Ectodermal cell (in vitro differentiated cells): ENCODE results near the gene UBA1.

ENCODE experiments used
- H3K27ac ChIP-seq: 2 replicates; pipeline ENCODE4 v1.7.0; 2013; ENCODE audit warnings: mild to moderate bottlenecking, low read depth, low read length; ENCODE audit not compliant: insufficient read depth, poor library complexity, severe bottlenecking
- H3K27me3 ChIP-seq: 2 replicates; pipeline ENCODE4 v1.7.0; 2013; ENCODE audit warnings: mild to moderate bottlenecking, low read length; ENCODE audit not compliant: insufficient read depth, control insufficient read depth, poor library complexity, severe bottlenecking
- H3K36me3 ChIP-seq: one replicate; pipeline ENCODE4 v1.7.0; 2013; ENCODE audit warnings: low read length; ENCODE audit not compliant: control insufficient read depth, insufficient read depth
- H3K4me1 ChIP-seq: one replicate; pipeline ENCODE4 v1.7.0; 2013; ENCODE audit warnings: low read length; ENCODE audit not compliant: control insufficient read depth, insufficient read depth
- H3K4me3 ChIP-seq: 2 replicates; pipeline ENCODE4 v1.7.0; 2013; ENCODE audit warnings: low read depth, low read length, control low read depth; ENCODE audit not compliant: insufficient read depth
- H3K9me3 ChIP-seq: 2 replicates; pipeline ENCODE4 v1.7.0; 2013; ENCODE audit warnings: mild to moderate bottlenecking, low read length, moderate library complexity; ENCODE audit not compliant: control insufficient read depth
- WGBS, 2 experiments: methylation state at CpG; one replicate each; pipeline ENCODE4 v1.1.7; 2013; ENCODE audit warnings: missing lambda C conversion rate in 2 of 2; 5-methylcytosine and 5-hydroxymethylcytosine counted together

UBA1 gene

GRCh38 chrX:47187106-47187677 lies 6.4 kb upstream of the UBA1 start:
- Histone ChIP-seq H3K27ac (no peak overlapping the region), H3K36me3 (no peaks in the 10 kb centered on the region), H3K4me1 (no peaks in the 10 kb centered on the region), H3K27me3 (peaks cover 10% of the 10 kb centered on the region), H3K4me3 (no peak overlapping the region), H3K9me3 (no peaks in the 10 kb centered on the region)
- whole genome bisulfite sequencing, 2 experiments = 86 to 89% methylated on average over 3 to 4 of the region's 4 CpGs

- H3K4me1 ChIP-seq = no peaks in the 10 kb centered on the region
- 88 to 89% methylated on average over 15 to 17 of the region's 19 CpGs for WGBS, 2 experiments
- H3K27me3 ChIP-seq = peaks cover 10% of the 10 kb centered on the region
- no peaks in the 10 kb centered on the region for H3K9me3 ChIP-seq
- no peaks in the 10 kb centered on the region for H3K36me3 ChIP-seq
- H3K4me3 ChIP-seq = no peak overlapping the region
- H3K27ac ChIP-seq = no peak overlapping the region
Observed at GRCh38 chrX:47189906-47190305, 3.7 kb upstream of the UBA1 start.

DNA sequence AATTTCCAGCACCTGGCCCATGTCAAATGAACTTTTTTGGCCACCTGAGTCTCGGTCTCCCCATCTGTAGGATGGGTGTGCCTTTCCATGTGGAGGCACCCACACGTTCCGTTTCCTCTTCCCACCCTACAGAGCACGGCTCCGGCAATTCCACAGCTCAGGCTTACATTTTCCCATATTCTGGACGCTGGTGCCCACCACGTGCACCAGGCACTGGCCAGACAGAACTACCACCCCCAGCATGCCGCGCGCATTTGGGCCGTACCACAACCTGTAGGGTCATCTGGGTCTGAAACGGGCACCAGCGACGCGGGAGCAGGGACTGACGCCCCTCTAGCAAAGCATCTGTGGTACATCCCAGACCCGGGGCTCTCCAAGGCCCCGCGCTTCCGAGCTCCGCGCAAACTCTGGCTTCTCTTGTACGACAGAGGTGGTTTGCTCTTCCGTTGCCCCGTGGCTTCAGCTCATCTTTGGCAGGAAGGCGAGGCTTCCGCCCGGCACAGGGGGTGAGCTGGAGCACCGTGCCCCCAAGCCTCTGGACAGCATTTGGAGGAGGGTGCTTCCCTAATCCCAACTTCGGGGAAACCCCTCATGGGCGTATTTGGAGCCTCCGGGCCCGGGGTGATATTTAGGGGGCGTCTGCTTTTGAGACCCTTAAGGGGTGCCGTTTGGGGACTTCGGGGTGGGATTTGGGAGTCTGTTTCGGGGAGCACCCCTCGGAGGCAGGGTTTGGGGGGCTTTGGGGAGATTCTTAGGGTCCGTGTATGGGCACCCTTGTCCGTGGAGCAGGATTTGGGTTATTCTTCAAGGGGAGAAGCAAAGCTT lies 3.0 kb upstream of the UBA1 start:
- Histone ChIP-seq H3K4me1 (no peaks in the 10 kb centered on the region), H3K4me3 (peak overlapping the region; percentile 51), H3K9me3 (no peaks in the 10 kb centered on the region), H3K27me3 (peaks cover 10% of the 10 kb centered on the region), H3K36me3 (no peaks in the 10 kb centered on the region), H3K27ac (no peak overlapping the region)
- WGBS, 2 experiments = 3 to 5% methylated on average over 40 of the region's 40 CpGs

- no peaks in the 10 kb centered on the region for H3K4me1 ChIP-seq
- H3K27me3 ChIP-seq = peaks cover 10% of the 10 kb centered on the region
- H3K36me3 ChIP-seq = no peaks in the 10 kb centered on the region
- H3K9me3 ChIP-seq = no peaks in the 10 kb centered on the region
- no peak overlapping the region for H3K27ac ChIP-seq
- H3K4me3 ChIP-seq = peak overlapping the region; percentile 51
- WGBS, 2 experiments = 2% methylated on average over 26 of the region's 26 CpGs
Observed at GRCh38 chrX:47191331-47191730, 2.3 kb upstream of the UBA1 start.

DNA sequence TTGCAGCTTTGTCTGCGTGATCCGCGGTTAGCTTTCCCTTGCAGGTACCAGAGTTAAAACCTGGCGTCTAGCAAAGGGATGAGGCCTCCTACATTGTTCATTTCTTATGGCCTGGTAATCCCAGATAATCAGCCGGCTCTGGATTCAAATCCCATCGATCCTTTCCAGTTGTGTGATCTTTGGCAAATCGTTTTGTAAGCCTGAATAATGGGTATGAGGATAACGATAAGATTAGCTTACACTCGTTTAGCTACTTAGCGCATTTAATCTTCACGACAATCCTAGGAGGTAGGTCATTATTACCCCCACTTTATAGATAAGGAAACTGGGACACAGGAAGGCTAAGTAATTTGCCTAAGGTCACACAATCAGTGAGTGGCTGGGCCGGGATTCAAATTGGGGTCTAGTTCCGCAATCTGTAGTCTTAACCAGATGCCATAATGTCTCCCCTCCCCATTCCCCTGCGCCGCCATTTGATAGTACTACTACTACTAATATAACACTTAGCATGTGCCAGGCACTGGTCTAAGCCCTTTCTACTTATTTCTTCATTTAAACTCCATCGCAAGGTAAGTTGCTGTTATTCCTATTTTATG lies 1.7 kb upstream of the UBA1 start:
- no peak overlapping the region for H3K27ac ChIP-seq
- H3K9me3 ChIP-seq = no peaks in the 10 kb centered on the region
- 52 to 58% methylated on average over 11 to 15 of the region's 16 CpGs for WGBS, 2 experiments
- H3K36me3 ChIP-seq = no peaks in the 10 kb centered on the region
- H3K4me1 ChIP-seq = no peaks in the 10 kb centered on the region
- H3K4me3 ChIP-seq = peak overlapping the region; percentile 51
- H3K27me3 ChIP-seq = peaks cover 10% of the 10 kb centered on the region

GRCh38 chrX:47194194-47194787 lies 662 bp downstream of the UBA1 start:
- peaks cover 6% of the 10 kb centered on the region for H3K36me3 ChIP-seq
- WGBS, 2 experiments = 8 to 9% methylated on average over 14 of the region's 14 CpGs
- H3K27me3 ChIP-seq = peaks cover 10% of the 10 kb centered on the region
- H3K9me3 ChIP-seq = no peaks in the 10 kb centered on the region
- peaks cover 3% of the 10 kb centered on the region for H3K4me1 ChIP-seq
- peak overlapping the region; percentile 75 for H3K4me3 ChIP-seq
- H3K27ac ChIP-seq = no peak overlapping the region

GRCh38 chrX:47196098-47196497 lies 2.5 kb downstream of the UBA1 start:
- H3K36me3 ChIP-seq = peaks cover 13% of the 10 kb centered on the region
- no peaks in the 10 kb centered on the region for H3K9me3 ChIP-seq
- H3K4me3 ChIP-seq = no peak overlapping the region
- H3K27me3 ChIP-seq = peaks cover 10% of the 10 kb centered on the region
- no peak overlapping the region for H3K27ac ChIP-seq
- H3K4me1 ChIP-seq = peaks cover 3% of the 10 kb centered on the region
- WGBS, 2 experiments = 68 to 73% methylated on average over 3 of the region's 3 CpGs

- Histone ChIP-seq H3K9me3 (no peaks in the 10 kb centered on the region), H3K4me3 (no peak overlapping the region), H3K27ac (no peak overlapping the region), H3K4me1 (peaks cover 3% of the 10 kb centered on the region), H3K27me3 (no peaks in the 10 kb centered on the region), H3K36me3 (peaks cover 24% of the 10 kb centered on the region)
- WGBS, 2 experiments = 76 to 84% methylated on average over 7 of the region's 7 CpGs
Observed at GRCh38 chrX:47197526-47197925, 3.9 kb downstream of the UBA1 start.

DNA sequence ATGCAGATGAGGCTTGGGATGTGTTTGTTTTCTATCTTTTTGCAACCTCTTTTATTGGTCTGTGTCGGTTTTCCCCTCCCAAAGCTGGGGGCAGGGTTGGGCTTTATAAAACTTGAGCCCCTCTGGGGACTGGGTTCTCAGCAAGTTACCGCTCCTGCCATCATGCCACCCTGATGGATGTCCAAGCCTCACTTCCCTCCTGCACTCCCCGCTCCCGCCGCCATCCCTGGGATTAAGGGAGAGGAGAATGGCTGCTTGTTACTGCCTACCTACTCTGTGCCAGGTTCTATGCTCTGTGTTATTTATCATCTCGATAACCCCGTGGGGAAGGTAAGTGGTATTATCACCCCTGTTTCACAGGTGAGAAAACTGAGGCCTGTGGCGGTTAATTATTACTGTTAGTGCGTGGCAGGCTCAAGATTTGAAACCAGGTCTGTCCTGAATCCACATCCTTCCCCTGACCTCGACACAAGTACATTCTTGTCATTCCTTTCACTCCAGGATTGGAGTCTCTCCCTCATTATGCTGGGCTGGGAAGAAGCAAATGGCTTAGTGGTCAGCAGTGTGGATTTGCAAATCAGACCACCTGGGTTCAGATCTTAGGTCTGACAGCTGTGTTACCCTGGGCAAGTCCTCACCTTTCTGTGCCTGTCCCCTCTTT lies 4.5 kb downstream of the UBA1 start:
- Histone ChIP-seq H3K4me1 (peaks cover 3% of the 10 kb centered on the region), H3K4me3 (no peak overlapping the region), H3K27ac (no peak overlapping the region), H3K27me3 (no peaks in the 10 kb centered on the region), H3K9me3 (no peaks in the 10 kb centered on the region), H3K36me3 (peaks cover 28% of the 10 kb centered on the region)
- WGBS, 2 experiments = 80 to 81% methylated on average over 6 to 10 of the region's 10 CpGs

DNA sequence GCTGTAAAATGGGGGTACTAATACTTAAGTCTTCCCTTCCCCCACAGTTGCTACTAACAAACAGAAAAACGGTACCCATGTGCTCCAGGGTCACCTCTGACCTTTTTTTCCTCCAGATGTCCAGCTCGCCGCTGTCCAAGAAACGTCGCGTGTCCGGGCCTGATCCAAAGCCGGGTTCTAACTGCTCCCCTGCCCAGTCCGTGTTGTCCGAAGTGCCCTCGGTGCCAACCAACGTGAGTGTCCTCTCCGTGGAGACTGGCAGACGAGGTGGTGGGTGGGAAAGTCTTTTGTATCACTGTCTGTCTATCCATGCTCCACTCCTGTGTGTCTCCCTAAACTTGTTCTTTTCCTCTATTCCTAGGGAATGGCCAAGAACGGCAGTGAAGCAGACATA lies 5.1 kb downstream of the UBA1 start:
- H3K4me1 ChIP-seq = peaks cover 3% of the 10 kb centered on the region
- H3K27me3 ChIP-seq = no peaks in the 10 kb centered on the region
- WGBS, 2 experiments = 95 to 96% methylated on average over 15 of the region's 15 CpGs
- H3K27ac ChIP-seq = no peak overlapping the region
- H3K4me3 ChIP-seq = no peak overlapping the region
- peaks cover 31% of the 10 kb centered on the region for H3K36me3 ChIP-seq
- H3K9me3 ChIP-seq = no peaks in the 10 kb centered on the region
